ENCODE data around the gene TRPM5.

DNA sequence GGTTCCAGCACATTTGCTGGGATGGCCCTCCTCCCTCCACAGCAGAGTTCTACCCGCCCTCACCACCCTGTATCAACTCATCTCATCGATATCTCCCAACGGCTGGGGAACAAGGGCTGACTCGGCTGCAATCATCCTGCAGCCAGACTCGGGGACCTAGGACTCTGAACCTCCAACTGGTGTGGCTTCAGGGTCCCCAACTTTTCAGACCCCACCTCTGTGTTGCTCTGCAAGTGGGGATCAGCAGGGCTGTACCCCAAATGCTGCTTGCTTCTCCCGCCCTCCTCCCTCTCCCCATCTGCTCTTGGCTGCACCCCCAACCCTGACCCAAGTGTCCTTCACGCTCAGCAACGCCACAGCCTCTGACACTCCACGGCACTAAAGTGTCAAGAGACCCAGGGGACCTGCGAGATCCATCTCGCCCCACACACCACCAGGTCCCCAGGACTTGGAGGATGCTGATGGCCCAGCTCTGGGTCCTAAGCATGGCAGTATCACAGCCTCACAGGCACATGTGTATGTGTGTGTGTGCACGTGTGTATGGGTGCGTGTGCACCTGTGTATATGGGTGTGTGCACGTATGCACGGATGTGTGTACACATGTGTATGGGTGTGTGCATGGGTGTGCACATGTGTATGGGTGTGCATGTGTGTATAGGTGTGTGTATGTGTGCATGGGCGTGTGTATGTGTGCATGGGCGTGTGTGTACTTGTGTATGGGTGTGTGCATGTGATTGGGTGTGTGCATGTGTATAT is 26.9 kb upstream of the TRPM5 start:
- TF ChIP-seq, protein P1, sequence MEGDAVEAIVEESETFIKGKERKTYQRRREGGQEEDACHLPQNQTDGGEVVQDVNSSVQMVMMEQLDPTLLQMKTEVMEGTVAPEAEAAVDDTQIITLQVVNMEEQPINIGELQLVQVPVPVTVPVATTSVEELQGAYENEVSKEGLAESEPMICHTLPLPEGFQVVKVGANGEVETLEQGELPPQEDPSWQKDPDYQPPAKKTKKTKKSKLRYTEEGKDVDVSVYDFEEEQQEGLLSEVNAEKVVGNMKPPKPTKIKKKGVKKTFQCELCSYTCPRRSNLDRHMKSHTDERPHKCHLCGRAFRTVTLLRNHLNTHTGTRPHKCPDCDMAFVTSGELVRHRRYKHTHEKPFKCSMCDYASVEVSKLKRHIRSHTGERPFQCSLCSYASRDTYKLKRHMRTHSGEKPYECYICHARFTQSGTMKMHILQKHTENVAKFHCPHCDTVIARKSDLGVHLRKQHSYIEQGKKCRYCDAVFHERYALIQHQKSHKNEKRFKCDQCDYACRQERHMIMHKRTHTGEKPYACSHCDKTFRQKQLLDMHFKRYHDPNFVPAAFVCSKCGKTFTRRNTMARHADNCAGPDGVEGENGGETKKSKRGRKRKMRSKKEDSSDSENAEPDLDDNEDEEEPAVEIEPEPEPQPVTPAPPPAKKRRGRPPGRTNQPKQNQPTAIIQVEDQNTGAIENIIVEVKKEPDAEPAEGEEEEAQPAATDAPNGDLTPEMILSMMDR (IDR thresholded peaks at IDR 0.05), result no peak
- TF ChIP-seq EZH2 (IDR thresholded peaks at IDR 0.05; ENCODE audit: borderline replicate concordance, insufficient read depth, low read depth, low read length, poor library complexity, severe bottlenecking), result no peak
